ENCODE measurements around the gene RLBP1.
"Not testable (repeated sequence)": the region's sequence is repeated elsewhere in the genome, so short reads cannot be mapped to it uniquely, and the experiment has no call there.

Gene RLBP1

DNA sequence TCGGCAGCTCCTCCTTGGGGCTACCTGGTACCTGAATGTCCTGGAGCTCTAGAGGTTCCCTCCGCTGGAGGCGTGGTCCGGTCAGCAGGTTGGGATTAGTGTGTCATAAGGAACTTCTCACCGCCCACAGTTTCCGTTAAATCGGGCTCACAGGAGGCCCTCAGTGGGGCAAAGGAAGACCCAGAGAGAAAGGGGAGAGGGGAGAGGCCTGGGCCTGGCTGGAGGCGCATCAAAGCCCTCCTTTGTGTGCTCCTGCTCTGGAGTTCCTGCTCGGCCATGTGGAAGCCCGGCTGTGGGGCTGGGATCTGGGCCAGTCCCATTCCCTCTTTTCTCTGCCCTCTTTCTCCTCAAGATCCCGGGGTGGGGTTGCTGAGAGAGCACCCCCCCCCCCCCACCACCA lies at the start of gene RLBP1:
Gene RLBP1, minus strand, starts transcription at position 37 of the 400 bp plus-strand sequence. CDS start 2,604 bp downstream, outside the sequence.
- DNase-seq: no peak

DNA sequence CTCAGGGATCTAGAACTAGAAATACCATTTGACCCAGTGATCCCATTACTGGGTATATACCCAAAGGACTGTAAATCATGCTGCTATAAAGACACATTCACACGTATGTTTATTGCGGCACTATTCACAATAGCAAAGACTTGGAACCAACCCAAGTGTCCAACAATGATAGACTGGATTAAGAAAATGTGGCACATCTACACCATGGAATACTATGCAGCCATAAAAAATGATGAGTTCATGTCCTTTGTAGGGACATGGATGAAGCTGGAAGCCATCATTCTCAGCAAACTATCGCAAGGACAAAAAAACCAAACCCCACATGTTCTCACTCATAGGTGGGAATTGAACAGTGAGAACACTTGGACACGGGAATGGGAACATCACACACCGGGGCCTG lies 28.8 kb upstream of the RLBP1 start:
- not testable (repeated sequence) for DNase-seq

- no peak for DNase-seq
Measured at GRCh38 chr15:89248584-89248983, 27.2 kb upstream of the RLBP1 start.

GRCh38 chr15:89247446-89247845 lies 26.1 kb upstream of the RLBP1 start:
- no peak for DNase-seq

DNA sequence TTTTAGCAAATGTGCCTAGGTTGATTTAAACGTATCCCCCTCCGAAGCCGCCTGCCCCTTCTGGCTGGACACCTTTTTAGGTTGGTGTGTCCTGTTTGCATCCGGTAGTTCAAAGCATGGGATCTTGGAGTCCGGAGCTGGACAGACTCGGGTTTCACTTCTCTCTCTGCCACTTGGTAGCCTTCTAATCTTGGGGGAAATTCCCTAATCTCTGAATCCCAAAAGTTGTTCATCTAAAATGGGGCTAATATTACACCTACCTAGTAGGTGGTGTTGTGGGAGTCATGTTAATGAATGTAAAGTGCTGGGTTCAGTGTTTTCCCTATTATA lies 23.2 kb upstream of the RLBP1 start:
- no peak for DNase-seq

GRCh38 chr15:89243691-89244573 lies 22.6 kb upstream of the RLBP1 start, which contains the start of gene FANCI:
Gene FANCI, plus strand, starts transcription at chr15:89243979. Its CDS starts 3,669 bp downstream, at chr15:89247648.
- peak; percentile 97 for DNase-seq

DNA sequence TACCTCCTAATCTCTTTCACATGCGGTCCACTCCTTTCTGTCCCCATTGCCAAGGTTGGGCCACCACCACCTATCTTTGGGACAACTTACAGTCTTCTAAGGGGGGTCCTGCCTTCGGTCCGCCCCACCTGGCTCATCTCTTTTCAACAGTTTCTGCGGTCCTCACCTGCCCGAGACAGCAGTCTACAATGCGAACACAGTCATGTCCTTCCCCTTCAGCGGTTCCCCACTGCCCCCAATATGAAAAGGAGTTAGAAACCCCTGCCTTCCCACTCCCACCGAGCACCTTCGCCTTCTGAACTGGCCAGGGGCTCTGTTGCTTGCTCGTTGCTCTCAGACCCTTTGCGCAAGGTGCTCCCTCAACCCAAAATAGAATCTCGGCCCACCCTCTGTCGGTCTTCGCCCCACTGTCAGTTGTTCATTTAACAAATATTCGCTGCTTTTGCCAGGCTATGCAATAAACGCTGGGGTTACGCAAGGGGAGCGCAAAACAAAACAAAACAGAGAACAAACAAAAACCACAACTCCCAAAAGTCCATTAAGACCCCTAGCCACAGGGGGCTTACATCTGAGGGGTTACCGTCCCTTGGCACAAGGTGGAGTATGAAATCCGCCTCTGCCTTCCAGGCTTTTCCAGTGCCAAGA lies 21.8 kb upstream of the RLBP1 start:
- no peak for DNase-seq

- not testable (repeated sequence) for DNase-seq
Measured at GRCh38 chr15:89239883-89240810, 18.8 kb upstream of the RLBP1 start.

DNA sequence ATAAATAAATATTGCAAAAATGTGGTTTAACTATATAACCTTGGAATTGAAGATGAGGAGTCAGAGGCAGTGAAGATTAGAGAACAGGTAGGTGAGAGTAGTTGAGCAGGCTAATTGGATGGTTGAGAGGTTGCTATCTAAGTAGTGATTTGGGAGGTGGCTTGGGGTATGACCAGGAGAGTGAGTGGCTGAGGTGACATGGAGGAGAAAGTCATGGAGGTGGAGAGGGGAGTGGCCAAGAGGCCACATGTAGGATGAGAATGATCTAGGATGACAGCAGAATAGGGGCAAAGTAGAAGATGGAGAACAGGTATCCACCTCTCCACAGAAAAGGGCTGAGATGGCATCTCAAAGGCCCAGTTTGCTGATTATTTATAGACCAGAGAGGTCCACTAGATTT lies 10.5 kb upstream of the RLBP1 start:
- DNase-seq: no peak

- no peak for DNase-seq
Measured at GRCh38 chr15:89230277-89230676, 8.9 kb upstream of the RLBP1 start.

DNA sequence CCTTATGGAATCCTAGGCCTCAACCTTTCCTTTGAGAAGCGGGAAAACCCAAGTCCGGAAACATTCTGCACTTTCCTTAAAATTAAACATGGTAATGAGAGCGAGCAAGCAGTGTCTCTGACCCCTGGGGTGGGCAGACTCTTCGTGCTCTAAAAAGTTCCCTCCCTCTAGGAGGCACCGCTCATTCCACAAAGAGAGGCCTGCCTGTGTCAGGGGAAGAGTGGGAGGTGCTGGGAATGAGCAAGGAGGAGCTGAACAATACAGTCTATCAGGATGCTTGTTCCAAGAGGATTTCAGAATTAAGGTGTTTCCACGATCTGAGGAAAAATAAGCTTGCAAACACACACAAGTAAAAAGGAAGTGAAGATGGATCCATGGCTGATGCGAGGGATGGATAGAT lies 6.0 kb upstream of the RLBP1 start:
- no peak for DNase-seq

DNA sequence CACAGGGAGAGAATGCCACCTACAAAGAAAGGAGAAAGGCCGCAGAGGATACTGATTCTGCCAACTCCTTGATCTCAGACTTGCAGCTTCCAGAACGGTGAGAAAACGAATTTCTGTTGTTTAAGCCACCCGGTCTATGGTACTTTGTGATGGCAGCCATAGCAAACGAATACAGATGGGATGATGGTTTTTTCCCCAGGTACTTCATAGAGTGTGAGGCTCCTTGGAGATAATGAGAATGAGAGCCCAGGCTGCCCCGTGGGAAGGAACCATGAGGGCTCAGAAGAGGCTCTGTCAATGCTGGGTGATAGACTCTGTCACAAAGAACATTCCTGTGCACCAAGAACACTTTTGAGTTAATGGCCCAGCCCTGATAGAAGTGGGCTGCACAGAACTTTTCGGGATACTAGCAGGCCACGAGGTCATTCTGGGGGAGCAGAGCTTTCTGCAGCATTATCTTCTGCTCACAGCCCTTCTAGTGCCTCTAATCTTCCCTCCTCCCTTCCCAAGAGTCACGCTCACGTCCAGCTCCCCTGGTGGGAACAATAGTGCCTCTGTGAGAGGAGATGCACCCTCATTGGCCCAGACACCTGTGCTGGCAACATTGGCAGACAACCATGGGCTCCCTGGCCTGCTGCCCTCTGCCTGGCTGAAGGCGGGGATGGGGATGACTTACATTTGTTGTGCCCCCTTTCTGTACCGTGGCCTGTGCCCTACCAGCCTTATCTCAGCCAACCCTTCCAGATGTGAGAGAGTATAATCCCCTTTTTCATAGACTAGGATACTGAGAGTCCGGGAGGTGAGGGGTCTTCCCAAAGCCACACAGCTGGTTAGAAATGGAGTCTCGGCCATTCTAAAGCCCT lies 5.2 kb upstream of the RLBP1 start:
- DNase-seq: no peak

- DNase-seq: no peak
Measured at GRCh38 chr15:89225588-89225987, 4.2 kb upstream of the RLBP1 start.

GRCh38 chr15:89218531-89218930 lies 2.8 kb downstream of the RLBP1 start:
- DNase-seq: no peak

GRCh38 chr15:89217686-89218376 lies 3.5 kb downstream of the RLBP1 start:
- no peak for DNase-seq

GRCh38 chr15:89217031-89217430 lies 4.3 kb downstream of the RLBP1 start:
- no peak for DNase-seq

- no peak for DNase-seq
Measured at GRCh38 chr15:89215627-89216026, 5.8 kb downstream of the RLBP1 start.

- DNase-seq: no peak
Measured at GRCh38 chr15:89211678-89212170, 9.7 kb downstream of the RLBP1 start.

GRCh38 chr15:89209057-89209456 lies 12.3 kb downstream of the RLBP1 start:
- DNase-seq: no peak

GRCh38 chr15:89208256-89208655 lies 13.1 kb downstream of the RLBP1 start:
- no peak for DNase-seq

GRCh38 chr15:89206908-89207331 lies 14.5 kb downstream of the RLBP1 start:
- peak; percentile 83 for DNase-seq

All from right forelimb (tissue), 1 donor.